ENCODE results near the gene COTL1.

GRCh38 chr16:84631153-84631466 lies 13.2 kb upstream of the COTL1 start:
- TF ChIP-seq ZBTB8A (IDR thresholded peaks at IDR 0.05; ENCODE audit: partially characterized antibody) (no peak), HMG20B (CRISPR knock-in tag; IDR thresholded peaks at IDR 0.05) (no peak), ZBTB49 (CRISPR knock-in tag; IDR thresholded peaks at IDR 0.05; ENCODE audit: borderline replicate concordance) (no peak), ZBTB11 (CRISPR knock-in tag; IDR thresholded peaks at IDR 0.05) (no peak), HDAC6 (IDR thresholded peaks at IDR 0.05; ENCODE audit: low read depth, low read length) (no peak), EZH2 (IDR thresholded peaks at IDR 0.05; ENCODE audit: borderline replicate concordance, low read depth, low read length) (no peak), SMARCB1 (IDR thresholded peaks at IDR 0.05; ENCODE audit: insufficient read length, low read depth) (no peak), POLR2A (conservative IDR thresholded peaks at IDR 0.05) (no peak), CC2D1A (IDR thresholded peaks at IDR 0.05) (no peak), NONO (IDR thresholded peaks at IDR 0.05; ENCODE audit: low read depth in 2 of 2, low read length in 1 of 2) (no peak), SMC3 (conservative IDR thresholded peaks at IDR 0.05; ENCODE audit: insufficient read depth, low read depth, low read length) (no peak), E2F1 (CRISPR knock-in tag; IDR thresholded peaks at IDR 0.05) (no peak), MAFK (IDR thresholded peaks at IDR 0.05; ENCODE audit: low read length) (no peak)
- TF ChIP-seq, protein P1, sequence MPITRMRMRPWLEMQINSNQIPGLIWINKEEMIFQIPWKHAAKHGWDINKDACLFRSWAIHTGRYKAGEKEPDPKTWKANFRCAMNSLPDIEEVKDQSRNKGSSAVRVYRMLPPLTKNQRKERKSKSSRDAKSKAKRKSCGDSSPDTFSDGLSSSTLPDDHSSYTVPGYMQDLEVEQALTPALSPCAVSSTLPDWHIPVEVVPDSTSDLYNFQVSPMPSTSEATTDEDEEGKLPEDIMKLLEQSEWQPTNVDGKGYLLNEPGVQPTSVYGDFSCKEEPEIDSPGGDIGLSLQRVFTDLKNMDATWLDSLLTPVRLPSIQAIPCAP (CRISPR knock-in tag; IDR thresholded peaks at IDR 0.05; ENCODE audit: borderline replicate concordance) = no peak

Measured in K562 (cell line).